GM21528 (cell line): ENCODE data around the gene TROAP.
"Not testable (repeated sequence)": the region's sequence is repeated elsewhere in the genome, so short reads cannot be mapped to it uniquely, and the experiment has no call there.

Experiments used
- ATAC-seq: cut with Tn5 transposase; IDR thresholded peaks from one replicate; pipeline ENCODE4 v1.9.1; 2021; ENCODE audit warnings: mild to moderate bottlenecking, moderate library complexity; ENCODE audit not compliant: unreplicated experiment, low FRiP score

The TROAP gene

GRCh38 chr12:49322708-49323523 is at the start of gene TROAP:
Gene TROAP, plus strand, starts transcription at chr12:49323255. Its CDS starts 354 bp downstream, at chr12:49323609.
- peak; percentile 96 for ATAC-seq

- no peak for ATAC-seq
These were observed 49.2 kb upstream of the TROAP start for GRCh38 chr12:49273726-49274395.

GRCh38 chr12:49274396-49275069 is 48.5 kb upstream of the TROAP start:
- no peak for ATAC-seq

DNA sequence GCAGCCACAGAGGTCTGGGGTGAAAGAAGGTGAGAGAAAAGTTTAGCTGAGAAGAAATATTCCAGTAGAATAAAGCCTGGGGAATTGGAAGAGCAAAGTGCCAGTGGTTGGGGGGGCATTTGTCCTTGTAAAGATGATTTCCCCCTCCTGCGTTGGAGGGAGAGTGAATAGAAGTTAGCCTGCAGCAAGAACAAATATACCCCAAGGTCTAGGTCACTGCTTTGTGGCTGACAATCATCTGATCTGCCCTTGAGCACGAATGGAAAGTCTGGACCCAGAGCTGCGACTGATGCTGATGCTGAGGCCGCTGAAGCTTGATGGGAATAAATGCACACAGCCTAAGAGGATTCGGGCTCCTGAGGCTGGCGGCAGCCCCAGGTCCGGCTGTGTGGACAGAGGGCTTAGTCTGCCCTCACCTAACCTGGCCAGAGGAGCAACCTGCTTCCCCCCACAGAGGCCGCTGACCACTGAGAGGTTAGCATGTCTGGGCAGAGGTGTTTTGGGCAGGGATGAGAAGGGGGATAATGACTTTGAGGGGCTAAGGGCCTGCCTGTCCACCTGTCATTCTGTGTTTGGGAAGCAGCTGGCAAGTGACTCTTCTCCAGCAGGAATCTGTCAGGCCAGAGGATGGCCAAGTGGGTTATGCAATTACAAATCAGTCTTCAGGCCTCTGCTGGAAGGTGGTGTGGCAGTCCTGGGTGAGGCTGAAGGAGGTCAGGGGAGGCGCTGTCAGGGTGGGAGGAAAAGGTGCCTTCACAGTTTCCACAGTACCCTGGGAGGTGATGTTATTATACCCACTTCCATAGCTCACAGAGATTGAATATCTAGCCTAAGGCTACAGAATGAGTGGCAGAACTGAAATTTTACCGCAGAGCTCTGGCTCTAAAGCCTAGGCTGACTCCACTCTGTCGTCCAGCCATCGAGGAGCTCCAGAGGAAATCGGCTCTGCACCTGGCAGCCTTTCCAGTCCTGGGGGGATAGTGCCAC is 46.5 kb upstream of the TROAP start:
- ATAC-seq = no peak

DNA sequence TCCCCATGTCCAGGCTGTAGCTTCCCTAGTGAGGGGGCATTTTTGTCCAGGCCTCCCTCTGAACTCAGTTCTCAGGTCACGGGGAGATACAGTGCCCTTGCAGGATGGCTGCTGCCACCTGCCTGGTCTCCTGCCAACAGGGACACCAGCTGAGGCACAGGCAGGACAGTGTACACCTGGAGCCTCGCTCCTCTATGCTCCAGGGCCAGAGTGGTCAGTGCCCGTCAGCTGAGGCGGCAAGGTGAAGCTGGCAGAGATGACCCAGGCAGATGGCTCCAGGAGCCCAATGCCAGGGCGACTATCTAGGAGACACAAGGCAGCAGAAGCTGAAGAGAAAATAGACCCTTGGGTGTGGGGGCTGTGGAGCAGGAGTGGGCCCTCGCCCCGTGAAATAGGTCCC is 45.6 kb upstream of the TROAP start:
- ATAC-seq = no peak

DNA sequence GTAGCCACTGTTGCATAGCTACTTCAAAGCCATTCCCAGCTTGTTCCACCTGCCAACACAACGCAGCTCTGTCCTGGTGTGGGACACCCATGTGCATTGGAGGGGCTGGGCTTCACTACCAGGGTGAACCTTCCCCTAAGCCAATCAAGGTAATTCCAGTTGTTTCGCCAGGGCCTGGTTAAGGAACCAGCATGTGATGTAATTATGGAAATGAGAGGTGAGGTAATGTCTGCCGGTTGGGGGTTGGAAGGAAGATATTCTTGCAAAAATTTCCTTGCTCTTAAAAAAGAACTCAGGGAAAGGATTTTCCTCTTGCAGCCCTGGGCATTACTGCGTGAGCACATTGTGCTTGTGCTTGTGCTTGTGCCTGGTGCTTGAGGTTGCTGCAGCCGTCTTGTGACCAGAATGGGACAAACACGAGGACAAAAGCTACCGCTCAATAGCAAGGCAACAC is 43.3 kb upstream of the TROAP start:
- ATAC-seq = no peak

- ATAC-seq = not testable (repeated sequence)
These were observed 42.5 kb upstream of the TROAP start for GRCh38 chr12:49280545-49280944.

DNA sequence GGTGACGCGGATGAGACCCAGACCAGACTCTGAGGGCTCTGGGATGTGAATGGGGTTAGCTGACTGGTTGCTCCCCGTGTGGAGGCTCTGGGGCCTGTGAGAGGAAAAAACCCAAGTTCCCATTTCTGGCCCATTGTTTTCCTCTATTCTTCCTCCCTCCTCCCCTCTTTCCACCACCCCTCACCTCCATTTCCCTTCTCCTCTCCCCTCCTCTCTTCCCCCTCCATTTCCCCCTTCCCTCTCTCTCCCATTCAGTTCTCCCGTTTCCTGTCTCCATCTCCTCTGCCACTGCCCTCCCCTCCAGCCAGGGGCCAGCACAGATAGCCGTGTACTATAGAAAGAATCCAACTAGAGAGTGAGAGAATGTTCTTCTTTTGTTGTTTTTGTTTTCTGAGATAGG is 40.8 kb upstream of the TROAP start:
- no peak for ATAC-seq

DNA sequence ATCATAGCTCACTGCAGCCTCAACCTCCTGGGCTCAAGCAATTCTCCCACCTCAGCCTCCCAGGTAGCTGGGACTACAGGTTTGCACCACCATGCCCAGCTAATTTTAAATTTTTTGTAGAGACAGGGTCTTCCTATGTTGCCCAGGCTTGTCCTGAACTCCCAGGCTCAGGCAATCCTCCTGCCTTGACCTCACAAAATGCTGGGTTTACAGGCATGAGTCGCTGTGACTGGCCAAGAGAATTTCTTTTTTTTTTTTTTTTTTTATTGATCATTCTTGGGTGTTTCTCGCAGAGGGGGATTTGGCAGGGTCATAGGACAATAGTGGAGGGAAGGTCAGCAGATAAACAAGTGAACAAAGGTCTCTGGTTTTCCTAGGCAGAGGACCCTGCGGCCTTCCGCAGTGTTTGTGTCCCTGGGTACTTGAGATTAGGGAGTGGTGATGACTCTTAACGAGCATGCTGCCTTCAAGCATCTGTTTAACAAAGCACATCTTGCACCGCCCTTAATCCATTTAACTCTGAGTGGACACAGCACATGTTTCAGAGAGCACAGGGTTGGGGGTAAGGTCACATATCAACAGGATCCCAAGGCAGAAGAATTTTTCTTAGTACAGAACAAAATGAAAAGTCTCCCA is 40.2 kb upstream of the TROAP start:
- not testable (repeated sequence) for ATAC-seq

DNA sequence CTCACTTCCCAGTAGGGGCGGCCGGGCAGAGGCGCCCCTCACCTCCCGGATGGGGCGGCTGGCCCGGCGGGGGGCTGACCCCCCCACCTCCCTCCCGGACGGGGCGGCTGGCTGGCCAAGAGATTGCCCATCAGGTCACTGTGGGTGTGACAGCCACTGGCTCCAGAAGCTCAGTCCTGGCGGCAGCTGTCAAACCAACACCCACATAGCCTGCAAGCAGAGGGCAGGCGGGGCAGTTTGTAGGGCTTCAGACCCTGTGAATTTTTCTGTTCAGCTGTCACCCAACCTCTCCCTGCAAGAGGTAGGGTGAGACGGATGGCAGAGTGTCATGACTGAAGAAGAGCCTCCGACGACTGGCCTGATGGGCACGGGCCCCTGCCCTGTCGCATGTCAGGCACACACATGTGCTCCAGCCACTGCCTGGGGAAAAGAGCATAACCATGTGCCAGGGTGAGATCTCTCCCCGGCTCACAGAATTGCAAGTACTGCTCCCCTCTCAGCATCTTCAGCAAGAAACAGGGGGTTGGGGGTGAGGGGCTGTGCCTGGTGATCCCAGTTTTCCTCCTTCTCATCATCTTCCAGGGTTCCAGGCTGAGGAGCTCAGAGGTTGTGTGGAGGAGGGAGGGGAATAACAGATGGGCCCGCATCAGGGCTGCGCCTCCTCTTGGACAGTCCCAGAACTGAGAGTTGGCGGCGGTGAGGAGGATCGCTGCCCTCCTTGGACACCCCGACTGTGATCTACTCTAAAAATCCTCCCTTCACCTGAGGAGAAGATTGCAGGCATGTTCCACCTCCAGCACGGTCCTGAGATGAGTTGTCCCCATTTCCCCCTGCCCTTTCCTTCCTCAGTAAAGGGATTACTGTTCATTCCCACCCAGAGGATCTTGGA is 39.3 kb upstream of the TROAP start:
- ATAC-seq = no peak

DNA sequence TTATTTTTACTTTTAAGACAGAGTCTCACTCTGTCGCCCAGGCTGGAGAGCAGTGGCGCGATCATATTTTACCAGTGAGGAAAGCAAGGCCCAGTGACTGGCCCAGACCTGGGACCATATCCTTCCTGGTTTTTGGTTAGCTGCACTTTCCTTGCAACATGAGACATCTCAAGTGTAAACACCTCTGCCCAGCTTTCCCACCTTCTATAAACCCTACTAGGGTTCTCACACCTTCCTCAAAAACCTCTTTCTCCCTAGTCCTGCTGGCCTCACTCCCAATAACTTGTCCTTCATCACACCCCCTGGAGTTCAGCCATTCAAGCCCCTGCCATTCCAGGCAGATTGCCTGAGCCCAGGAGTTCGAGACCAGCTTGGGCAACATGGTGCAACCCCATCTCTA is 38.4 kb upstream of the TROAP start:
- no peak for ATAC-seq

GRCh38 chr12:49287876-49288275 is 35.2 kb upstream of the TROAP start:
- no peak for ATAC-seq

GRCh38 chr12:49288412-49288853 is 34.6 kb upstream of the TROAP start:
- no peak for ATAC-seq

GRCh38 chr12:49288922-49289555 is 34.0 kb upstream of the TROAP start:
- no peak for ATAC-seq

DNA sequence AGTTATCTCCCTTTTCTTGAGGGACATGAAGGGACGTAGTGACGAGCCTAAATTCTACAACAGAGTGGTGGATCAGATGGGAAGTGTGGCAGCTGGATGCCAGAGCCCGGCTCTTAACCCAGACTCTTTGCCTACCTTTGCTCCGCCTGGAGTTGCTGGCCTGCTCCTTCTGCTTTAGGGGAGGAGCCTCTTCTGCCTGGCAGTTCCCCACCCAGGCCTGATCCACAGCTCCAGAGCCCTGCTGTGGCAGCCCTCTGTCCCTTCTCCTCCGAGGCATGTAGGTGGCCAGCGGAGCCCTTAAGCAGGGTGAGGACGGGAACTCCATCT is 30.4 kb upstream of the TROAP start:
- ATAC-seq = no peak

DNA sequence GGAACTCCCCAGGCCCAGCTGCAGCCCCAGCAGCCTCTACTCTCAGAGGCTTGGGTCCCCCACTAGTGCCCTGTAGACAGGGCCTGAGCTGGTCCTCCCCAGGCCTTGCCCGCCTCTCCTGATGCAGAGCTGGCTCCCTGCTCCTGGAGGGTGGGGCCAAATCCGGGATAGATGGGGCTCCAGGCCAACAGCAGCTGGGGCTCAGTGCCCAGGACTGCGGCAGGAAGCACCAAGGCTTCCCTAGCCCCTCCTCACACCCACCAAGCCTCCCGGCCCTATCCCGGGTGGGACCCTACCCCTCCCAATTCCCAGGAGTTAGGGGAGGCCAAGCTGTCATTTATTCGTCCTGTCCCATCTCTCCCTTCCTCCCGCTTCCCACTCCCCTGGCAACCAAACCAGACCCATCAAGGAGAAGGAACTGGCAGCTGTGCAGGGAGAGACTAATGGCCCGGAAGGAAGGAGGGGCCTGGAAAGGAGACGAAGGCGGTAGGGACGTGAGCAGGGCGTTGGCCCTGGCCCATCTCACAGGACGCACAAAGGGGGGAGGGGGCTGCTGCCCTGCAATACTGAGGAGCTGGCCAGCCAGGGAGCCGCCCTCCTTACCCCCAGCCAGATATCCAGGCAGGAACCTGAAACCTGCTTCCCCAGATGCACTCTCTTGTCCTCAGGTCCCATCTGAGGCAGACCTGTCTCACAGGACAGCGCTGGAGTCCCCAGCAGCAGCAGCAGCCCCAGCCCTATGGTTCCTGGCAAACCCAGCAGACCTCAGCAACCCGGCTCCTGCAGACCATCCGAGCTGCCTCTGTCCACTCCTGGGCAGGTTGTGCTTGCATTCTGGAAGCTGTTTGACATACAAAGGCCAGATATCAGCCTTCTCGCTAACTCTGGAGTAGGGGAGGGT is 29.7 kb upstream of the TROAP start:
- no peak for ATAC-seq

DNA sequence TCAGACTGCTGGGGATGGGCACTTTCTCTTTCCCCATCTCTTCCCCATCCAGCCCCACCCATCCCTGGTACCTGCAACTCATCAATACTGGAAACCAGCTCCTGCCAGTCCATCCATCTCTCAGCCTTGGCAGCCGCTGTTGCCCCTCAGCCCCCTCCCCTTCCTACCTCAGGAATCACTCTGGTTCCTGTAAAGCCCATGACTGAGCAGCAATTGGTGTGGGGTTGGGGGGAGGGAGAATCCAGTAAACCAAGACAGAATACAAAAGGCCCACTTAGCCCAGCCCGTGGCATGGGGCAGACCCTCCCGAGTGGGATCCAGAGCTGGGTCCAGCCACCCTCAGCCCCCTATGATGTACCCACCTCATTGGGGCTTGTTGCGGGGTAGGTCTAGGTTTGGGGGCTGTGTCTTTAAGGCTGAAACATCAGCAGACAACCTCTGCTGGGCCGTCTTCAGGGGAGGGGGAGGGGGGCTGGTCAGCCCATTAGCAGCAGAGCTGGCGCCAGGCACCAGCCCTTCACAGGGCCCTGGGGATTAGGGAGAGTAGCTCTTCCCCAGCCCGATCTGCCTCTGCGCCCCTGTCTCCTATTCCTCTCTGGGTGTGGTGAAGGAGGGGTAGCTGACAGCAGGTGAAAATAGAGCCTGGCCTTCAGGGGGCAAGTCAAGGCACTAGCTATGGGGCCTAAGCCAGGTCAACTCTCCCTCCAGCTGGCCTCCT is 28.8 kb upstream of the TROAP start:
- no peak for ATAC-seq
